Mucosa of descending colon (tissue), 3 donors: ENCODE data around the gene ZNF182. TPM values are rescaled to one million over a fixed set of nuclear protein-coding genes. Genes with fewer than 3 reads are reported as not detected.

Experiments
- ATAC-seq: fragments of 200-7000 bp; cut with Tn5 transposase; one replicate; pipeline ENCODE4 v1.9.1; 2020; ENCODE audit warnings: mild to moderate bottlenecking, moderate library complexity
- DNase-seq, 3 donors: peaks; one replicate each; pipeline ENCODE4 v3.0.0-alpha.2; 2020
- H3K36me3 ChIP-seq: fragments of 200-600 bp; one replicate; pipeline ENCODE4 v1.8.0; 2021; ENCODE audit warnings: low read depth, mild to moderate bottlenecking
- H3K4me1 ChIP-seq: fragments of 200-600 bp; one replicate; pipeline ENCODE4 v1.8.0; 2021; ENCODE audit warnings: low read depth, mild to moderate bottlenecking
- H3K4me3 ChIP-seq: fragments of 200-600 bp; one replicate; pipeline ENCODE4 v1.8.0; 2021; ENCODE audit warnings: mild to moderate bottlenecking
- H3K9me3 ChIP-seq: fragments of 200-600 bp; one replicate; pipeline ENCODE4 v1.8.0; 2021; ENCODE audit warnings: mild to moderate bottlenecking
- intact Hi-C, 2 donors: fragments of 100-400 bp; cut with DNase I in 1 of 2; cut with micrococcal nuclease in 1 of 2; formaldehyde crosslinking; loops; one replicate each; pipeline versions ENCODE4 v1.11.0 to v1.11.1; 2022; cut with DNase I, micrococcal nuclease
- total RNA-seq, 3 donors: library from RNA; stranded (reverse); fragmentation: NEBNext Ultra II Directional in 2 of 3; extraction: Animal tissue kit (Norgen Biotek cat#: 25700) in 2 of 3; gene quantifications; one replicate each; pipeline versions ENCODE4 v1.2.1 to v1.2.4, GENCODE V29; 2021 to 2023
- TF ChIP-seq, protein P1 (sequence below): fragments of 200-600 bp; IDR thresholded peaks from one replicate; pipeline ENCODE4 v1.8.0; 2022; ENCODE audit warnings: antibody characterized with exemption, mild to moderate bottlenecking
- donor health status: DM: no; HTN: no; CAD: no; lungs with moderate emphysema.
- donor health status: DM: no; HTN: no; CAD: no.
- donor health status: DM: no; HTN: yes; CAD: no.

The ZNF182 gene
- total RNA-seq, 3 donors from 2014 or later, result 3.7 to 5.6 (median 4.7) TPM

DNA sequence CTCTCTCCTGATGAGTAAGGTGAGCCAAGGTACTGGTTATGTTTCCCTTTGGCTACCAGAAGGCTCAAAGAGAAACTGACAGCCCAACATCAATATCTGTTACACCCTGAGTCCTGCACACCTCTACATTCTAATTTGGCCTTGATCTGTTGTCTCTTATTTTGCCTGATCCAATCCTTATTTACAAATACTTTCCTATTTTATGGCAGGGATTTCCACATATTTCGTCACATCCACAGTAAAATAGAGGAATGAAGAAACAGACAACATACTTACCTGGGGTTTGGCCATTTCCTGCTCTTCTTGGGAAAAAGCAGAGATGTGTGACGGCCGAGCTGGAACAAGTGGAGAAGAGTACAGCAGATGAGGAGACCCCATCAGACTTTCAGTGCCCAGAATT, 1.5 kb downstream of the ZNF182 start:
- no peak for DNase-seq
- TF ChIP-seq, protein P1, sequence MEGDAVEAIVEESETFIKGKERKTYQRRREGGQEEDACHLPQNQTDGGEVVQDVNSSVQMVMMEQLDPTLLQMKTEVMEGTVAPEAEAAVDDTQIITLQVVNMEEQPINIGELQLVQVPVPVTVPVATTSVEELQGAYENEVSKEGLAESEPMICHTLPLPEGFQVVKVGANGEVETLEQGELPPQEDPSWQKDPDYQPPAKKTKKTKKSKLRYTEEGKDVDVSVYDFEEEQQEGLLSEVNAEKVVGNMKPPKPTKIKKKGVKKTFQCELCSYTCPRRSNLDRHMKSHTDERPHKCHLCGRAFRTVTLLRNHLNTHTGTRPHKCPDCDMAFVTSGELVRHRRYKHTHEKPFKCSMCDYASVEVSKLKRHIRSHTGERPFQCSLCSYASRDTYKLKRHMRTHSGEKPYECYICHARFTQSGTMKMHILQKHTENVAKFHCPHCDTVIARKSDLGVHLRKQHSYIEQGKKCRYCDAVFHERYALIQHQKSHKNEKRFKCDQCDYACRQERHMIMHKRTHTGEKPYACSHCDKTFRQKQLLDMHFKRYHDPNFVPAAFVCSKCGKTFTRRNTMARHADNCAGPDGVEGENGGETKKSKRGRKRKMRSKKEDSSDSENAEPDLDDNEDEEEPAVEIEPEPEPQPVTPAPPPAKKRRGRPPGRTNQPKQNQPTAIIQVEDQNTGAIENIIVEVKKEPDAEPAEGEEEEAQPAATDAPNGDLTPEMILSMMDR, result no peak
- intact Hi-C loops, result no loop called here
- H3K9me3 ChIP-seq, result no peaks in the 10 kb centered on the region
- ATAC-seq, result no peak
- H3K4me3 ChIP-seq, result no peak overlapping the region
- H3K4me1 ChIP-seq, result no peaks in the 10 kb centered on the region
- no peaks in the 10 kb centered on the region for H3K36me3 ChIP-seq

DNA sequence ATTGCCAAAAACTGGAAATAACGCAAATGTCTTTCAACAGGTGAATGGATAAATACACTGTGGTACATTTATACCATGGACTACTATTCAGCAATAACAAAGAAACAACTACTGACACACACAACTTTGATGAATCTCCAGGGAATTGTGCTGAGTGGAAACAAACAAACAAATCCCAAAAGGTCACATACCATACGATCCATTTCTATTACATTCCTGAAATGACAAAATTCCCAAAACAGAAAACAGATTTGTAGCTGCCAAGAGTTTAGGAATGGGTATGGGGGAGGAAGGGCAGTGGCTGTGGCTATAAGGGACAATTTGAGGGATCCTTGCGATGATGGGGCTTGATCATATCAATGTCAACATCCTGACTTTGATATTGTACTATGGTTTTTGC, 2.5 kb downstream of the ZNF182 start:
- no peaks in the 10 kb centered on the region for H3K9me3 ChIP-seq
- DNase-seq, result no peak
- no peaks in the 10 kb centered on the region for H3K4me1 ChIP-seq
- TF ChIP-seq, protein P1, result no peak
- H3K36me3 ChIP-seq, result no peaks in the 10 kb centered on the region
- intact Hi-C loops, result no loop called here
- ATAC-seq, result no peak
- H3K4me3 ChIP-seq, result no peak overlapping the region

DNA sequence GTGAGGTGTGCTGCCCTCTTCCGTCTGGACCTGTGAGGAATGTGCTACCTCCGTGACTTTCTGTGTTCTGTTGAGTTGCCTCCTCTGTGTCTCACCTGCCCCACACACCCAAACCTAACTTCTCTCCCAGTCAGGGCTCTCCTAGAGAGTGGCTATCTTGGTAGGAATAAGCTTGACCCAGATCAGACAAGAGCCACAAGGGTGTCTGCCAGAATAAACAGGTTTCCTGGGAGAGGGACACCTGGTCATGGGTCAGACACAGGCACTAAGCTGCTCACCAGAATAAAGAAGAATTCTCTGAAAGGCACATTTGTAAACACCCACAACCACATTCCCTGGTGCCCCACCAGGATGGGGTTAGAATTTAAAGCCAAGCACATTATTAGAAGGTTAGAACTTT, 11.1 kb downstream of the ZNF182 start:
- Histone ChIP-seq H3K9me3 (no peaks in the 10 kb centered on the region), H3K36me3 (no peaks in the 10 kb centered on the region), H3K4me1 (no peaks in the 10 kb centered on the region), H3K4me3 (no peak overlapping the region)
- no peak for ATAC-seq
- TF ChIP-seq, protein P1, result no peak
- DNase-seq, result no peak
- intact Hi-C loops, result no loop called here

DNA sequence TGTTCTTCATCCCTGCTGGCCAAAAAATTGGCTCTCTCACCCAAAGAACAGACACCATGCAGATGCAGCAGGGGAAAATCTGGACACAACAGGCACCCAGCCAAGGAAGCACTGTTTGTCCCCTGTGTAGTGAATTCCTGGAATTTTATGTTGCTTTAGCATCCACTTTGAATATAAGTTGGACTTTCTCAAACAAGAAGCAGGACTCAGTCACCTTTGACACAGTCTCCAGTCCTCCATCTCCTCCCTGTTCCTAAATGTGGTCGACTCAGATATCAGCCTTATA, 11.8 kb downstream of the ZNF182 start:
- Histone ChIP-seq H3K9me3 (no peaks in the 10 kb centered on the region), H3K4me3 (no peak overlapping the region), H3K4me1 (no peaks in the 10 kb centered on the region), H3K36me3 (no peaks in the 10 kb centered on the region)
- no peak for ATAC-seq
- no peak for DNase-seq
- TF ChIP-seq, protein P1, result no peak
- intact Hi-C loops, result no loop called here

DNA sequence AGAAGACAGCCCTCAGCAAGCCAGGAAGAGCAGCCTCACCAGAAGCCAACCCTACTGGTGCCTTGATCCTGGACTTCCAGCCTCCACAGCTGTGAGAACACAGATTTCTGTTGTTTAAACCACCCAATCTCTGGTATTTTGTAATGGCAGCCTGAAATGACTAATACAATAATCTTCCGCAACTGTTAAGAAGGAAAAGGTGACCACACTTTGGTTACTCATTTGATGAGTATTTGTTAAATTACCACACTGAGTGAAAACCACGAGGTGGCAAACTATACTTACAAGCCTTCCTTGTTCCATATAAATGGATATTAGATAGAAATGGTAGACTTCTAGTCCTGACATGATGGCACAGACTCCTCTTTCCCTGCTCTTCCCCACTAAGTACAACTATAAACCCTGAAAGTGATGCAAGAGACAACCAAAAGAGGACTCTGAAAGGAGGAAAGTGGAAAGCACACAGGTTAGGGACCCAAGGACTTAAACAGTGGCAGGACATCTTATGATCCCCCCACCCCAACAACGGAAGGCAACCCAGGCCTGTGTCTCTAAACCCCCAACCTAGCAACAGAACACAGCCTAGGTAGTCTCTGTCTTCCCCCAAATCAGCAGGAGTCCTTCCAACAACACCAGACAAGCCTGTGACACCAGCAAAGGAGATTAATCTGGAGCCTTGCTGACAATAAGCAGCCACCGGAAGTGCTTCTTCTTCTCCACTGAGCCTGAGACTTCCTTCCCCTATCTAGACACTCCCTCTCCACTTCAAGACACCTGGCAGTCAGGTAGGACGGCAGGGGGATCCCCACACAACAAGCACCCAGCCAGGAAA, 12.3 kb downstream of the ZNF182 start:
- H3K4me3 ChIP-seq, result no peak overlapping the region
- H3K9me3 ChIP-seq, result no peaks in the 10 kb centered on the region
- ATAC-seq, result no peak
- H3K36me3 ChIP-seq, result no peaks in the 10 kb centered on the region
- intact Hi-C loops, result no loop called here
- TF ChIP-seq, protein P1, result no peak
- DNase-seq, result no peak
- no peaks in the 10 kb centered on the region for H3K4me1 ChIP-seq
